ENCODE measurements around the gene RASSF3. TPM values are rescaled to one million over a fixed set of nuclear protein-coding genes. Genes with fewer than 3 reads are reported as not detected.

RASSF3 gene
- 10 to 100 TPM; 14.7 to 18.3 (median 16.7) TPM for total RNA-seq

- peak; percentile 8 to 17 for DNase-seq (ENCODE audit: low spot score in 2 of 2)
- H3K27me3 ChIP-seq = no peaks in the 10 kb centered on the region
- H3K4me3 ChIP-seq = peak within 1 kb of the TSS; percentile 78 to 98 (median 87)
- H3K27ac ChIP-seq = peak within 1 kb of the TSS; percentile 76 to 91 (median 88)
- H3K4me1 ChIP-seq = peaks cover 0 to 29% (median 4%) of the 10 kb centered on the region in 4 donors
- TF ChIP-seq POLR2A (IDR thresholded peaks at IDR 0.05) (peak in 1 of 2 donors; percentile 46), CTCF (IDR thresholded peaks at IDR 0.05) (no peak), EP300 (IDR thresholded peaks at IDR 0.05) (peak in 1 of 2 donors; percentile 10)
- H3K36me3 ChIP-seq = no peaks in the 10 kb centered on the region
- 0 to 2% methylated on average over 1 to 40 of the region's 76 CpGs for WGBS, 2 donors
- H3K9me3 ChIP-seq = no peaks in the 10 kb centered on the region
These were observed at the start of gene RASSF3 for GRCh38 chr12:64610079-64610659. Gene RASSF3, plus strand, starts transcription at chr12:64610495. Its CDS starts 138 bp downstream, at chr12:64610633.

GRCh38 chr12:64561302-64562136 lies 48.8 kb upstream of the RASSF3 start:
- H3K27ac ChIP-seq = no peak overlapping the region
- no peaks in the 10 kb centered on the region for H3K27me3 ChIP-seq
- no peak for DNase-seq (ENCODE audit: low spot score in 2 of 2)
- no peak overlapping the region for H3K4me3 ChIP-seq
- TF ChIP-seq POLR2A (IDR thresholded peaks at IDR 0.05) (no peak), CTCF (IDR thresholded peaks at IDR 0.05) (no peak), EP300 (IDR thresholded peaks at IDR 0.05) (no peak)
- no peaks in the 10 kb centered on the region for H3K36me3 ChIP-seq
- 84% methylated on average over 9 of the region's 9 CpGs for WGBS, 2 donors
- H3K9me3 ChIP-seq = no peaks in the 10 kb centered on the region
- H3K4me1 ChIP-seq = peaks cover 0 to 11% (median 0%) of the 10 kb centered on the region in 4 donors

- no peaks in the 10 kb centered on the region for H3K36me3 ChIP-seq
- no peak overlapping the region for H3K27ac ChIP-seq
- no peak for TF ChIP-seq CTCF (IDR thresholded peaks at IDR 0.05)
- TF ChIP-seq EP300 (IDR thresholded peaks at IDR 0.05) = no peak
- TF ChIP-seq POLR2A (IDR thresholded peaks at IDR 0.05) = no peak
These were observed 44.2 kb upstream of the RASSF3 start for GRCh38 chr12:64566122-64566521.

GRCh38 chr12:64566831-64567517 lies 43.3 kb upstream of the RASSF3 start:
- Histone ChIP-seq H3K36me3 (no peaks in the 10 kb centered on the region), H3K9me3 (no peaks in the 10 kb centered on the region), H3K4me1 (peaks cover 0 to 34% (median 4%) of the 10 kb centered on the region in 4 donors), H3K27ac (no peak overlapping the region), H3K4me3 (no peak overlapping the region), H3K27me3 (no peaks in the 10 kb centered on the region)
- WGBS, 2 donors = 85 to 91% methylated on average over 7 of the region's 7 CpGs
- DNase-seq (ENCODE audit: low spot score in 2 of 2) = no peak
- TF ChIP-seq POLR2A (IDR thresholded peaks at IDR 0.05) (no peak), EP300 (IDR thresholded peaks at IDR 0.05) (no peak), CTCF (IDR thresholded peaks at IDR 0.05) (no peak)

More at GRCh38 chr12:64566122-64566521, 44.2 kb upstream of the RASSF3 start:
- H3K9me3 ChIP-seq = no peaks in the 10 kb centered on the region
- H3K4me3 ChIP-seq = no peak overlapping the region
- WGBS, 2 donors = 56 to 57% methylated on average over 4 of the region's 4 CpGs
- no peaks in the 10 kb centered on the region for H3K27me3 ChIP-seq
- H3K4me1 ChIP-seq = peaks cover 0 to 31% (median 4%) of the 10 kb centered on the region in 4 donors
- no peak for DNase-seq (ENCODE audit: low spot score in 2 of 2)
